SW480 (cell line): ENCODE results near the gene PMM2.
A peak's percentile ranks its signal among the peaks of the same experiment; 100 is the strongest.
"Not testable (repeated sequence)": the region's sequence is repeated elsewhere in the genome, so short reads cannot be mapped to it uniquely, and the experiment has no call there.

Experiments used
- DNase-seq: peaks from one replicate; pipeline ENCODE4 v3.0.0-alpha.2; 2016; ENCODE audit warnings: low spot score

The PMM2 gene

GRCh38 chr16:8782673-8783072 lies 15.0 kb upstream of the PMM2 start:
- no peak for DNase-seq

GRCh38 chr16:8785408-8785807 lies 12.2 kb upstream of the PMM2 start:
- no peak for DNase-seq

- DNase-seq, result not testable (repeated sequence)
Measured at GRCh38 chr16:8786316-8786715, 11.3 kb upstream of the PMM2 start.

- DNase-seq, result peak; percentile 64
Measured at GRCh38 chr16:8788578-8789172, 9.0 kb upstream of the PMM2 start.

GRCh38 chr16:8795091-8795490 lies 2.5 kb upstream of the PMM2 start:
- DNase-seq, result no peak

GRCh38 chr16:8795818-8796217 lies 1.8 kb upstream of the PMM2 start:
- no peak for DNase-seq

DNA sequence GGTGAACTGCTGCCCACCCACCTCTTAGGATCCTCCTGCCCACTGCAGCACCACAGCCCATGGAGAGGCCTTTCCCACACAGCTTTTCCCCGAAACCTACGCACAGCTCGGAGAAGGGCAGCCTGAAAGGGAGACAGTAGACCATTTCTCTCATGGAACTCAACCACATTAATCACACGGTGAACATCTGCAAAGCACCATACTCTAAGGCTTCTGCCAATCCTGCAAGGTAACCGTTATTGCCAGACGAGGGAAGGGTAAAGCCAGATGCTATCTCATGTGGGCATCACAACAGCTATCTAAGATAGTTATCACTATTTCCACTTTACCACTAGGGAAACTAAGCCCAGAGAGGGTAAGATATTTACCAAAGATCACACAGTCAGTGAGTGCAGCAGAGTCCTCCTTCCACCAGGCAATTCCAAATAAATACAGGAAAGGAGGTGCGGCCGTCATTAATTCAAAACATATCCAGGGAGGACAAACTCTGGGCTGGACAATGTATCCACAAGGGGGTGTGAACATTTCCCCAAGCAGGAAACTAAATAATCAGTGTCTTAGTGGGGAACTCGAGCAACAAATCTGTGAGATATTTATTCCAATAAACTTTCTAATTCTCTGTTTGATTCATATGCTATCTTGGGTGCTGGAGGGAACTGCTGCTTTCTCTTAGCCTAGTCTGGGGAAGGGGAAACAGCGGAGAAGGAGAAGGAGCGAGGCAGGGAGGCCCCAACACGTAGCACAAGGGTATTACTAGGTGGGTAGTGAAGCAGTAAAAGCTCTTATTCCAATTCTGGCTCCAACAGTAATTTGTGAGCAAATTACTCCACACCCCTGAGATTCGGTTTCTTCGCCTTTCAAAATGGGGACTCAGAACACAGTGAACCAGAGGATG lies 923 bp upstream of the PMM2 start:
- DNase-seq, result no peak

DNA sequence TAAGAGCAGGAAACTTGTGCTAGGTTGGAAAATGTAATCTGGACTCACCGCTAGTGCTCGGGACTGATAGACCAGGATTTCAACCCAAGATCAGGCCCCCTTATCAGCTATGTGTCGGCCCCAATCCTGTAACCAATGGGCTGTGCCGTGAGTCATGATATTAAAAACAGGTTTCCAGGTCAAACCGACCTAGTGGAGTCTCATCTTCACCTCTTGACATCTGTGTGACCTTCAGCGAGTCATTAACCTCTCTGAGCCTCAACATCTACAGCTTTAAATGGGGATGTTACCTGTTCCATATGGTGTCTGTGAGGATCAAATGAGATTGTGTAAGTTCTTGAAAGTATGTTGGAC lies 512 bp downstream of the PMM2 start:
- DNase-seq, result peak; percentile 11

- DNase-seq, result no peak
Measured at GRCh38 chr16:8798535-8799157, 1.0 kb downstream of the PMM2 start.

DNA sequence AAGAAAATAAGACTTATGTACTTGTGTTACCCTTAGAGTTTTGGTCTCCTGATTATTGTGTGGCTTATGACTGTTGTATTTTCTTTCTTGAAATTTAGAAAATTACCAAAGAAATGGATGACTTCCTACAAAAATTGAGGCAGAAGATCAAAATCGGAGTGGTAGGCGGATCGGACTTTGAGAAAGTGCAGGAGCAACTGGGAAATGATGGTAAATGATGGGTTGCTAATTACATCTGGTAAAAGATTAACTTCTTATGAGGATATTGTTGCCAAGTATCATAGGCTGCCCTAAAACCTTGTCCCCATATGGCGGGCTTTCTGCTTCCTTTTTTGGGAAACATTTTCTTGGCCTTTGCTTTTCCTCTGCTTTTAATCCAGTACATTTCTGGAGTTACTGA lies 4.1 kb downstream of the PMM2 start:
- no peak for DNase-seq

DNA sequence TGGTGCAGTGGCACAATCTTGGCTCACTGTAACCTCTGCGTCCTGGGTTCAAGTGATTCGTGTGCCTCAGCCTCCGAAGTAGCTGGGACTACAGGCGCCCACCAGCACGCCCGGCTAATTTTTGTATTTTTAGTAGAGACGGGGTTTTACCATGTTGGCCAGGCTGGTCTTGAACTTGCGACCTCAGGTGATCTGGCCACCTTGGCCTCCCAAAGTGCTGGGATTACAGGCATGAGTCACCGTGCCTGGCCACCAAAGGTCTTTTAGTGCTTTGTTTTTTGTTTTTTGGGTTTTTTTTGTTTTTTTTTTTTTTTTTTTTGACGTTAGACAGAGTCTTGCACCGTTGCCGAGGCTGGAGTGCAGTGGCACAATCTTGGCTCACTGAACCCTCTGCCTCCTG lies 6.1 kb downstream of the PMM2 start:
- DNase-seq, result not testable (repeated sequence)

DNA sequence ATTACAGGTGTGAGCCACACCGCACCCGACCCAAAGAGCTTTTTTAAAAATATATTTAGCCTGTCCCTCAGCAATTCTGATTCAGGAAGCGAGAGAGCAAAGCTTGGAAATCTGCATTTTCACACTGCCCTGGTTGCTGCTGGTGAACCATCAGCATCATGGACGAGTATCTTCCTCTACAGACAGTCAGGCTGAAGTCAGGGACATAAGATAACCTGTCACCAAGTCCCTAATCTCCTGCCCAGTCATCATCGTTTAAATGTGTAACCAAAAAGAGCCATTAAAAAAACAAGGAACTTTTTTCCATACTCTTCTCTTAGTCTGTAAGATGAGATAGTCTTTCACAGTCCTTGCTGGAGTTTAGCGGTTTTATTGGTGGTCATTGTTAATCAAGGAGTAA lies 6.7 kb downstream of the PMM2 start:
- no peak for DNase-seq

- no peak for DNase-seq
Measured at GRCh38 chr16:8806272-8806983, 8.8 kb downstream of the PMM2 start.

DNA sequence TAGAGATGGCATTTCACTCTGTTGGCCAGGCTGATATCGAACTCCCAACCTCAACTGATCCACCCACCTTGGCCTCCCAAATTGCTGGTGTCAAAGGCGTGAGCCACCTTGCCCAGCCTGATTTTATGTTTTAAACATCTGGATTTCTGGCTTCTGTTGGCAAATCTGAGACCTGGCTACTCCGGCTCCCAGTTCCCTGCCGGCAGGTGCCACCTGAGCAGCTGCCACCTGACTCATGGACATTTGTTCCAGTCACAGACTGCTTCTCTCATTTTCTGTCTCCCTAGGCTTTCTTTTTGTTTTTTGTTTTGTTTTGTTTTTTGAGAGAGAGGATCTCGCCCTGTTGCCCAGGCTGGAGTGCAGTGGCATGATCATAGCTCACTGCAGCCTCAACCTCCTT lies 9.6 kb downstream of the PMM2 start:
- no peak for DNase-seq

DNA sequence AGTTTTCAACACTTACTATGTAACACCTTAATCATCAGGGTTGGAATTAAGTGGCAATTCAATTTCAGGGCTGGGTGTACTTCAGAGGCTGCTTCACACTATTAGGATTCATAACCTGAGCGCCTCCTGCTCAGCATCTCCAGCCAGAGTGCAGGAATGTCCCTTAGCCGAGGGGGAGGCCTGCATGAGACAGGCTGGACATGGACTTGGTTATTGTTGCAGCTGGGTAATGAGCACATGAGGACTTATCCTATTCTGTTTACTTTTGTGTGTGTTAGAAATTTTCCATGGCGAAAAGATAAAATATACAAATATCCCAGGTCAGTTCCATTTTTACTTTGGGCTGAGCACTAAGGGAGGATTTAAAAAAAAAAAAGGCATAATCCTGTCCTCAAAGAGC lies 10.4 kb downstream of the PMM2 start:
- DNase-seq, result no peak

DNA sequence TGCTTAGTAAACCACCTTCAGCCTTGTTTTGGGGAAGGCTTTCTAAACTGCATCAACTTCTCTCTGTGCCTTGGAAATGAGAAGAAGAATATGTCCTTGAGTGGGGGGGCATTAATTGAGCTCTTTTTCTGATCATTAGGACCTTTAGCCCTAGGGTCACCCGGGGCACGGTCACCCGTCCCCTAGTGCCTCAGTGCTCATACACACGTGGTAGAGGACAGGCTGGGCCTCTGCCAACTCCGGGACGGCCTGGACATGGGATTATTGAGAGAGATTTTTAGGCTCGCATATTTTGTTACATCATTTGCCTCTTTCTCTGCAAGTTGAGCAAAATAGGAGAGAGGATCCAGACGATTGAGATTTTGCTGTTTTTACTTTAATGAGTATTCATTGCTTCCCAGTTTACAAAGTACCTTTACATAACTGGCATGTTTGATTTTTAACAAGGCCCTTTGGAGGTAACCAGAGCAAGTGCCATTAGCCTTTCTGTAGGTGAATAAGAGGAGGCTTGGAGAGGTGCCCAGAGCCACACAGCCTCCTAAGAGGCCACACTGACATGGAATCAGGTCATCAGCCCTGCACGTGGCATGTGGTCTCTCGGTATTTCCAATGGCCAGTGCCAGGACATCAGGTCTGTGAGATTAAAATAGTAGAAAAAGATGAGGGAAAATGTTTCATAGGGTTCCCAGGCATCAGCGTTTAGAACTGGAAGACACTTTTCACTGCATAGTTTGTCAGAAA lies 11.1 kb downstream of the PMM2 start:
- no peak for DNase-seq

- no peak for DNase-seq
Measured at GRCh38 chr16:8812162-8812843, 14.7 kb downstream of the PMM2 start.

GRCh38 chr16:8814095-8814806 lies 16.6 kb downstream of the PMM2 start:
- no peak for DNase-seq

DNA sequence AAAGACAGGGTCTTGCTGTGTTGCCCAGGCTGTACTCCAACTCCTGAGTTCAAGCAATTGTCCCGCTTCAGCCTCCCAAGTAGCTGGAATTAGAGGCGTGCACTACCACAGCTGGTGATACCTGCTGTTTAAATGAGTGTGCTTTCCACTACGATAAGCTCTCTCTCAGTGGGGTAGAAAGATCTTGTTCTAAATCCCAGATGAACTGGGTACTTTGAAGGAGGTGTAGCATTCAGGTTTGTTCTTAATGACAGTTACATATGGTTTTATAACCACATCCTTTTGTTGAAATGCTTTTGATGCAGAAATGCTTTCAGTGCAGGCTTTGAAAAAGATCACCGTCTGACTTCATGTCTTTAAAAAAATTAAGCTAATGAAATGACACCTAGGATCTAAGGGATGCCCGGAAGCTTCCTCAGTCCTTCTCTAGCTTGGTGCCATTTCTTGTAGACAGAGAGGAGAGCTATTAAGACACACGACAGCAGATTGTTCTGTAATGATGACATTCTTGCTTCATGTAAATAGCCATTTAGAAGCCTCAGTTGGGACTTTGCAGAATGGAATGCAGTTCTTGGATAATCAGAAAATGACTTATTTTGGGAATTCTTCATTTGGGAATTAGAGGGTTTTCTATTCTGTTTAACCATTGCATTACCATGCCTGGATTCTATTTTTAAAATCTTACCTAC lies 19.5 kb downstream of the PMM2 start:
- no peak for DNase-seq
